ENCODE results near the gene PADI2.
A peak's percentile ranks its signal among the peaks of the same experiment; 100 is the strongest.

The PADI2 gene

DNA sequence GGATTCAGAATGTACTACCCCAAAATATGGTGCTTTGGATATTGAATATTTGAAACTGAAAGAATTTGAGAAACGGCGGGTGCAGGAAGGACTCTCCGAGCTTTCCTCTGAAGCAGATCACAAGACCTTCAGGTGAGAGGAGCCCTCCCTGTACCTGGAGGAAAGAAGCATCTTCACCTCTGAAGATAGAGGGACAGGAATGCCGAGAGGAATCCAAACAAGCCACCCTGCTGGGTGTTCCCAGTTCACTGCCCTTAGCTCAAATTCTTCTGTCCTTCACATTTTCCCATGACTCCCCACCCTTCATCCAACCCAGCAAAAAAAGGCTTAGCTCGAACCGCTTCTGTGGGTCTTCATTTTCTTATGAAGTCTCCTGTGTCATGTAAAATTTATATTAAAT is 18.2 kb upstream of the PADI2 start:
- no peak for DNase-seq

DNA sequence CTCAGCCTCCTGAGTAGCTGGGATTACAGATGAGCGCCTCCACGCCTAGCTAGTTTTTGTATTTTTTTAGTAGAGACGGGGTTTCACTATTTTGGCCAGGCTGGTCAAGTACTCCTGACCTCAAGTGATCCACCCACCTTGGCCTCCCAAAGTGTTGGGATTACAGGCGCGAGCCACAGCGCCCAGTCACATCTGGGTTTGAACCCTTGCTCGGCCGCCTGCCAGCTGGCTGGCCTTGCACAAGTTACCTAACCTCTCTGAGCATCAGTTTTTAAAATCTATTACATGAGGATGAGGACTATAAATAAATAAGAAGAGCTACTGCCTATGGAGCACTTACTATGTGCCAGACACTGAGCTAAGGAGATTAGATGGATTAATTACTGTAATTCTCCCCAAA is 17.7 kb upstream of the PADI2 start:
- DNase-seq = no peak

DNA sequence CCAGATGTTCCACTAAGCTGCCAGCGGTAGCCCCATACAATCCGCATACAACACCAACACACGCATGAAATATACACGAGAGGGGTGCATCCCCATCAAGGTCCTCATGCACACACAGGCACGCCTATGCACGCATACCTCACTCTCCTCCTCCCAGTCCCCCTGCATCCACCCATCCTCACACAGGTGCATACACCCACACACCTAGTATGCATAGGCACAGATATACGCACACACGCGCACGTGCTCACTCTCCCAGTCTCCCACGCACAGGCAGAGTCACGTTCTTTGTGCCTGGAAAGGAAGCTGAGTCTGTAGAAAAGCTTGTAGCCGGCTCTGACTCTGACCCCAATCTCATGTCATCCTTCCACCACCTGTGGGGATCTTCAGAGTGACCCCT is 16.9 kb upstream of the PADI2 start:
- DNase-seq = no peak

DNA sequence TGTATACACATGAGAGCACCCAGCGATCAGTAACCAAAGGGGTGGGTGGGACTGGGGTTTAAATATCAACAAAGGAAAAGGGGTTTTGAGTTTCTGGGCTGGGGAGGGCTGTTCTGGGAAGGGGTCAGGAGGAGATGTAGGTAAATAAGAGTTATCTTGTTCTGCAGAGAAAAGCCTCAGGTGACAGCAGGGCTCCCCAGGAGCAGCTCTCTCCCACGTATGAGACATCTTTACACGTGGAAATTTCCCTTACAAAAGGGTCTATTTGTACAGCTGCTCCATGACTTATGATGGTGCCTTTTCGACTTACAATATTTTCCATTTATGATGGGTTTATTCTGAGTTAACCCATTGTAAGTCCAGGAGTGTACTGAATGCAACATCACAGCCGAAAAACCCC is 16.3 kb upstream of the PADI2 start:
- no peak for DNase-seq

DNA sequence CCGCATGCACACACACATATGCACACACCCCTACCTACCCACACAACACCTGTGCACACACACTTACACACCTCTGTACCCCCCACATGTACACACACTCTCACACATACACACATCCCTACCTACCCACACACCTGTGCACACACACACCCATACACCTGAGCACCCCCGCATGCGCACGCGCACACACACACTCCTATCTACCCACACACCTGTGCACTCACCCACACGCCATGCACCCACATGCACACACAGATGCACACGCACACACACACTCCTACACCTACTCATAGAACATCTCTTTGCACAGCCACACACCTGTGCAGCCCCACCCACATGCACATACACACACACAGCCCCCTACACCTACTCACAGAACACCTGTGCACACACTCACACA is 15.5 kb upstream of the PADI2 start:
- no peak for DNase-seq

DNA sequence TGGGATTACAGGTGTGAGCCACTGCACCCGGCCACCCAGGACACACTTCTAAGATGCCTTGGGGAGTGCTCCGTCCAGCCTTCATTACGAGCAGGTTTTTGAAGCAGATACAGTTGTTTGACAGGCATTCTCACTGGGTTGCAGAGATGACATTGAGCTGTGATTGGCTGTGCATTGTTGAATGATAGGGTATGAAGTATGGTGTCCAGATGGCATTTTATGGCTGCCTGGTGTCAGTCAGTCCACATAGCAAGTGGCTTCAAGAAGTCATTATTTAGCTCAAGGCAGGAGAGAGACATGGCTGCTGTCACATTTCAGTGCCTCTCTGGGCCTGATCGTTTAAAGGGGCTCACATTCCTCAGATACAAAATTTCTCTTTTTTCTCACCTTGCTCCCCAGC is 14.8 kb upstream of the PADI2 start:
- no peak for DNase-seq

DNA sequence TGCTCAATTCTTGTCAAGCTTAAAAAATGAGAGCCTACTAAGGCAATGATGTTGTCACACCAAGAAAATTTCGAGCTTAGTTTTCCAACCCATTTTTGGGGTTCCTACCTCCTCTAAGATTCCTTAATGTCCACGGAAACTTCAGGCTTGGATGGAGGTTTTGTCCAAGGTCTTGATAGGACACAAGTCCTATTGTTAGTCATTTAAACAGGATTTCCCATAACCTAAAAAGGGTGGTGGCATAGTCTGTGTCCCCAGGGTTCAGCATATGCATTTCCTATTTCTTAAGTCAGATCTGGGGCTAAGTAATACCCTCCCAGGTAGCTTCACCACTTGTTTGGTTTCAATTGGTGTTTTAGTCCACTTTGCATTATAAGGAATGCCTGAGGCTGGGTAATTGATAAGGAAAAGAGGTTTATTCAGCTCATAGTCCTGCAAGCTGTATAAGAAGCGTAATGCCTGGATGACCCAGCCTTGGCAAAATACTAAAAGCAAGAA is 10.9 kb upstream of the PADI2 start:
- DNase-seq = no peak

DNA sequence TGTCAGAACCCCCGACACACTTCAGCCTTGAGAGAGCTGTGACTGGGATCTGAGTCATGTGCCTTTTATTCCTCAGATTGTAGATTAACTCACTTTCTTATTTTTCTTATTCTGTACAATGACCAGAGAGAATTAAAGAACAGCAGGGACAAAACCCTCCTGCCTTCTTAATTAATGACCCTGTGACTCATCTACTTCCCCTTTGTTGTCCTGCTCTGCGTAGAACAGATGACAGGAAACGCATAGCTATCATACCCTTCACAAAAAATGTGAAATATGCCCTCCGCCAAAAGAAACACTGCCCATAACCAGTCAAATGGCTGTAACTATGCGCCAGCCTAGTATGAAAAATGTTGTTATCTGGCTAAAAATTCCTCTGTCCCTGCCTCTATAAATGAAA is 9.1 kb upstream of the PADI2 start:
- peak; percentile 59 for DNase-seq

DNA sequence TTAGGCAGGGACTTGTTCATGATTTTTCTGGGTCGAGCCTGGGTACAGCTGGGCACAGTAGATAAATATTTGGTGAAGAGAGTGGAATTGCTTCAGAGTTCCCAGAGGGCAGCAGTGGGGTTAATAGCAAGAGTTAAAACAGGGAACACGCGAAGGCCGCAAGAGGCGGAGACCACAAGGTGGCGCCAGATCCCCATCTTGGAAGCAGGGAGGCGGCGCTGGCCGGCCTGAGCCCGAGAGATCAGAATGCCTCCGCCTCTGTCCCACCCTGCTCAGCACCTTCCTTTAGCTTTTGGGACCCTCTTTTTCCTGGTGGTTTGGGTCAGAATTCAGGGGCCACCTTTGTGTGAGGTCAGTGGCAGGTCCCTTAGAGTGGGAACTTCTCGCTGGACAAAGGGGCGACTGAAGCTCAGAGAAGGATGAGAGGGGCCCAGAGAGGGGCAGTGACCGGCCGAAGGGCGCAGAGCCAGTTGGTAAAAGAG is 6.5 kb upstream of the PADI2 start:
- DNase-seq = peak; percentile 63

DNA sequence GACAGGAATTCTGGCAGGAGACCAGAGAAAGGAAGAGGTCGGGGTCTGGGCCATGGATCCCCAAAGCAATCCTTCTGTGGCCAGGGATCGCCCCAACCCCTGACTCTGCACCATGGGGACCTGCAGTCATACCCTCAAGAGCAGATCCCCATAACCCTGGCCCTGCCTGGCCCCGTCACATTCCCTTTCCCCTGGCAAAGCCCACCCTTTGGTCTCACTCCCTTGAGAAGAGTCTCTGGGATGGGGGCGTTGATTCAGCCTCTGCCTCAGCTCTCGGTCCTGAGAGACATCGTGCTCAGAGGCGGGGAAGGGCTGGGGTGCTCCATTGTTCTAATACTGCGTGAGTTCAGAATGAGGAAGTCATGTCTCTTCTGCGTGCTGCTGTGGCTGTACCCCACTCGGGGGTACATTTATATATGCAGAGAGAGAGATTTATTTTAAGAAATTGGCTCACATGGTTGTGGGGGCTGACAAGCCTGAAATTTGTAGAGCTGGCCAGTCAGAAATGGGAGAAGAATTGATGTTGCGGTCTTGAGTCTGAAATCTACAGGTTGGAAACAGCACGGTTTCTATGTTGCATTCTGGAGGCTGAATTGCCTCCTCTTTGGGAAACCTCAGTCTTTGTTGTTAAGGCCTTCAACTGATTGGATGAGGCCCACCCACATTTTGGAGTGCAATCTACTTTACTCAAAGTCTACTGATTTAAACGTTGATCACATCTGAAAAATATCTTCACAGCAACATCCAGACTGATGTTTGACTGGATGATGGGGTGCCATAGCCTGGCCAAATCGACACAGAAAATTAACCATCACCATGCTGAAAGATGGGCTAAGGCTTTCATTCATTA is 4.2 kb upstream of the PADI2 start:
- DNase-seq = no peak

DNA sequence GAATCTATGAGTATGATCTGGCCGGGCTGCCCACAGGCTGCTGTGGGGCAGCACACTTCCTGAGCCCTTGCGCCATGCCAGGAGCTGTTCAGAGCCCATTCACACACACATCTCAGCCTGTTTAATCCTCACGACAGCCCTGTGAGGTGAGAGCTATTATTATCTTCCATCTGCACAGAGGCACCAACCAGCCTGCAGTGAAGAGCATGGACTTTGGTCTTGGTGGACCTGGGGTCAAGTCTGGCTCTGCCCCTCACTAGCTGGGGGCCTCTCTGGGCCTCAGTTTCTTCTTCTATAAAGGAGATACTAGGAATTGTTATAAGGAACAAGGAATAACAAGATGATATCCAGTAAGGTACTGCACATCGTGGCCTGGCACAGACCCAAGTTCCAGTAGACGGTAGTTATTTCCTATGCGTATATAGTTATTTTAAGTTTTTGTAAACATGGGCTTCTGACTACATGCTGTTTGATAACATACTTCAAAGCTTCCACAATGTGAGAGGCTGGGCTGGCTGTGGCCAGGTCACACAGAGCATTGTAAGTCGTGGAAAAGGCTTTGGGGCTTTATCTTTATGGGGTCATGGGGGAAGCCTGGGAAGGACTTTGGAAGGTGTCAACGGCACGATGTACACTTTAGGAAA is 3.4 kb upstream of the PADI2 start:
- DNase-seq = peak; percentile 13

DNA sequence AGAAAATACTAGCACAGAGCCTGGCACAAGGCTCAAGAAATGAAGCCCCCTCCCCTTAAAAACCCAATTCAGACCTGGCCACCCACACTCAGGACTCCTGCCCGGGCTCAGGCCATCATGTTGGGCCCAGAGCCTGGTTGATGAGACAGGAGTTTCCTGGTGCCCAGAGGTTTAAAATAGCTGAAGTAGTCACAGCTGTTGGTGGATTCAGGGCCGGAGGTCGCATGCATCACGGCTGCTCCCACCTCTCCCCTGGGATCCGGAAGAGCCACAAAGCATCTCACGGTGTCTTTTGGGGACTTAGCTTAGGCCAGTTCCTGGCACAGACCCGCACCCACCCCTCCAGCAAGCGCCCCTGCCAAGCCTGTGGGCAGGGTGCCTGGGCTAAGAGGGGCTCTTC is 2.6 kb upstream of the PADI2 start:
- DNase-seq = no peak

DNA sequence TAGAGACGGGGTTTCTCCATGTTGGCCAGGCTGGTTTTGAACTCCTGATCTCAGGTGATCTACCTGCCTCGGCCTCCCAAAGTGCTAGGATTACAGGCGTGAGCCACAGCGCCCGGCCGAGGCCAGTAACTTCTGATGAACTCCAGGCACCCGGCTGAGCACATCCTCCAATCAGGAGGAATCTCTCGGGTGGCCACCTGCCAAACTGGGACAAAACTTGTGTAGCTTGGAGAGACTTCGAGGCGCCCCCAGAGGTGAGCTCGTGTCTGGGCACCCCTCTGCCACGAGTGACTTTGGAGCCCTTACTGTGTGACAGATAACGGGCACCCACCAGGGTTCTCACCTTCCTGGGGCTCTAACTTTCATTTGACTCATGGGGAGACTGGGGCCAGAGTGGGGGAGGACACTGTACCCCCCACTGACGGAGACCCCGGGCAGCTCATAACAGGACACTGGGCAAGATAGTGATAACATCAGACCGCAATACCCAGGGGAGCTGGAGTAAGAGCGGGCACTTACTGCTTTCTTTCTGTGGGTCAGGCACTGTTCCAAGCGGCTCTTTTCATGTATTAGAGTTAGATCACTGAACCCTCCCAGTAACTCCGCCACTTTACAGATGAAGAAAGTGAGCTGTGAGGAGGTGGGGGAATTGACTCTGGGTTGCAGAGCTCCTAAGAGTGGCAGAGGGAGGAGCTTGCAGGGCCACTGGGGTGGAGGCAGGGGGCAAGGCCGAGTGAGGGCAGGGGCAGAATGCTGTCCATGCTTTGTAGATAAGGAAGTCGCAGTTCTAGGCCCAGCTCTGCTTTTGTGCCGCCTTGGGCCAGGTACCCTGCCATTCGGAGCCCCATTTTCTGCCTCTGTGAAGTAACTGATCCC is 1.9 kb upstream of the PADI2 start:
- DNase-seq = no peak

DNA sequence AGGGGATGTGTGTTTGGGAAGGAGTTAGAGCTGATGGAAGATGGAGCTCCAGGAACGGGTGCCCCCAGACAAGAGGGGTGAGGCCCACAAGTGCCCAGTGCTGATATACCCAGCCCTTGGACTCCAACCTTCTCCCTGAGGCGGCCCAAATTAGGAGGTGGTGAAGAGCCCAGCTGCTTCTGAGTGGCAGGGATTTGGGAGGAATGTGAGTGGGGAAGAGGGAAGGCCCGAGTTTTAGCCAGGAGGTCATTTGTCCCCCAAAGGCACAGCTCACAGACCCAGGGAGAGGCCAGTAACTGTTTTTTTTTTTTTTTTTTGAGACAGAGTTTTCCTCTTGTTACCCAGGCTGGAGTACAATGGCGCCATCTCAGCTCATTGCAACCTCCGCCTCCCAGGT is 1.2 kb upstream of the PADI2 start:
- no peak for DNase-seq

DNA sequence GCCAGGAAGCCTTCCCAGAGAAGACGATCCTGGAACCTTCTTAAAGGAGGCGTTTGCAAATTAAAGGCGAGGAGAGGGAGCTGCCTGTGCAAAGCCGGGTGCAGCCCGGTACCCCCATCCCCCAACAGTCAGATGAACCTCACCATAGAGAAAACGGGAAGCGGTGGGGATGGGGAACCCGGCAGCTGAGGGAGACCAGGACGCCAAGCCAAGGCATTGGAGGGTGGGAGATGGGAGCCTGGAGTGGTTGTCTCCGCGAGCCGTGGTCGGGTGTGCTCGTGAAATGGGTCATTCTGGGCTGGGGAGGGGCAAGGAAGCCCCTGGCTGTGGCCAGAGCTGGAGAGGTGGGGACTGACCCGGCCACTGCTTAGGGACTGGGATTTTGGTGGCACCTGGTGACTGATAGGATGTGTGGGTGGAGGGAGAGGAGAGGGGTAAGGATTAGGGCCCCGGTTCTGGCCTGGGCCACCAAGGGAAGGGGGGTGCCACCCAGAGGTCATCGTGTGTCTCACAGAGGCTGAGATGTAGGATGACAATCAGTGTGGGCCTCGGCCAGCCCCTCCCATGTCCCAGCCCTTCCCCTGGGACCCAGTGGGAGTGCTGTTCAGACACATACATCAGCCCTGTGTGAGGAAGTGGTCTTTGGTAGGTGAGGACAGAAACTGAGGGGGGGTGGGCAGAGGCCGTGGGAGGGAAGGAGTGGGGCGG is 676 bp upstream of the PADI2 start:
- DNase-seq = no peak

DNA sequence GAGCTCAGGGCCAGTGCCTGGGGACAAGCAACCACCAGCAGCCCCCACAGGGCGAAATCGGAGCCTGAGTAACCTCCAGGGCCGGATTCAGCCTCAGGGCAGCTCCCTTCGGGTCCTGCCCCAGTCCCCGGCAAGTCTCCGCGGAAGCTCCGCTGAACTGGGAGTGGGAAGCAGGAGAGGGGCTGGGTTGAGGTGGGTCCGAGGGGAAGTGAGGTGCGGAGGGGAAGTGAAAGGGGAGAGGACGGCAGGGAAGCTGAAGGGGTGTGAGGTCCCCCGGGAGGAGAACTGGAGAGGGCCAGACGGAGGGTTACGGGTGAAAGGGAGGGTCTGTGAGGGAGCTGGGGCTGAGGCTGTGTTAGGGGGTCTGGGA is 560 bp downstream of the PADI2 start:
- no peak for DNase-seq

DNA sequence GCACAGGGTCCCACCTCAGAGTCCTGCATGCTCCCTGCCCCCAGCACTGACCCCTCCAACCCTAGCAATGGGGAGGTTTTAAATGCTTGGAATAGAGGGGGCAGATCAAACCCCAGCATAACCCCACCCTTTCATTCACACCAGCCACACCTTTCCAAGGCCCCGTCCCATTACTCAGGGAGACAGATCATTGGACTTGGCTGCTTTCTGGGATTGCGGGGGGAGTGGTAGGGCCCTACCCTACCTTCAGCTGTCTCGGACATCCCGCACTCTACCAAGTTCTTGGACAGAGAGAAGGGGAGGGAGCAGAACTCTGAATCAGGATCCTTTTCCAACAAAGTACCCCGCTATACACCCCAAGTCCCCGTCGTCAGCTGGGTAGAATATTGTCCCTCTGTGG is 983 bp downstream of the PADI2 start:
- DNase-seq = no peak

DNA sequence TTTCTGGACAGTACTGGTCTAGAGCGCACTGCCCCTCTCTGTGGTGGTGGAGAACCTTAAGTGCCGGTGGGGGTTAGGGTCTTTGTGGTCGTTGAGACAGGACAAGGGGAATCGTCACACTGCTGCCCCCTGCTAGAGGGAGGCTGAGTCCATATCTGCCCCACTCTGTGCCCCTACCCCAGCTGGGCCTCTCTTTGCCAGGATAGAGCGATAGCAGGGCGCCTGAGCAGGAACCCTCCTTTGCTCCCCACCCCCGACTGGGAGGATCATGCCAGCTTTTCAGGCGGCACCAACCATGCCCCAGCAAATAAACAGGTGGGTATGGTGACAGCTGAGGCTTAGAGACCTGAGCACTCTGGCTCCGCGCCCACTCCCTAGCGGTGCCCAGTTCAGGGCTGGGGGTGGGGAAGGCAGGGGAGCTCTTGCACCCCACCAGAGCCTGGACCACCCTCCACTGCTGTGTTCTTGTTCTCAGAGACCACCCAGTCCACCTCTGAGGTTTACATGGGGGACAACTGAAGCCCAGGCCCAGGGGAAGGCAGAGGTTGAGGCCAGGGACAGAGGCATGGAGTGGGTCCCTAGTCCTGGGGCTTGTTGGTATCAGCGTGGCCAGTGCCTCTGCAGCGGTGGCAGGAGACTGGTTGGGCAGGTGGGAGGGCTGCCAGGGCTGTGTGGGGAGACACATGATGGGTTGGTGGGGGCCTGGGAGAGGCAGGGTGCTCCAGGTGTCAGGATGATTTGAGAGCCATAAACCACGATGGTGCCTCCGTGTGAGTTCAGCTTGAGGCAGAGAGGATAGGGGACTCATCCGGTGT is 1.6 kb downstream of the PADI2 start:
- DNase-seq = no peak

DNA sequence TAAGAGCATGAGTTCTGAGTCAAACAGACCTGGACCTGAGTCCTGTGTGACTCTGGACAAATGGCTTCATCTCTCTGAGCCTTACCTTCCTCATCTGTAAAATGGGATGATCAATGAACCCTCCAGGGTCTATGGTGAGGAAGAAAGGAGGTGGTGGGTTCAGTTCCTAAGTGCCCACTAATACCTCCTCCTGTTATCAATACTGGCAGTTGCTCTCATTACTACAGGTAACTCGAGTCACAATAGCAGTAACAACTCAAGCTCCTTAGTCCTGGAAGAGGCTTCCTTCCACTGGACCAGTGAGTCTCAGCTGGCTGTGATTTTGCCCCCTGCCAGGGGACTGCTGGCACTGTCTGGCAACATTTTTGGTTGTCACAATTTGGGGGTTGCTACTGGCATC is 2.6 kb downstream of the PADI2 start:
- DNase-seq = no peak

DNA sequence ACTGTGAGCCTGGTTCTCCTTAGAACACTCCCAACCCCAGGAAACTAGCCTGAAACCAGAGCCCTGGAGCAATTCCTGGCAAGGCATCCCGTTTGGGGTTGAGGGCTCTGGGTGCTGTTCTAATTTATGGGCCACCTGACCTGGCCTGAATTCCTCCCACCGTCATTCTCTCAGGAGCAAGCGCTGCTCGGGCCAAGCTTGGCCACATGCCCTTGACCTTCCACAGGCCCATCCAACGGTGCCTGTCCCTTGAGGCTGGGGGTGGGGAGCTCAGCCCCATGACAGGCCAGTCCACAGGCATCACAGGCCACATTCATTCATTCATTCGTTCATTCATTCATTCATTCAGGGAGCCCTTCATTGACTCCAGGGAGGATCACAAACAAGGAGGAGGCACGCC is 5.3 kb downstream of the PADI2 start:
- DNase-seq = no peak

DNA sequence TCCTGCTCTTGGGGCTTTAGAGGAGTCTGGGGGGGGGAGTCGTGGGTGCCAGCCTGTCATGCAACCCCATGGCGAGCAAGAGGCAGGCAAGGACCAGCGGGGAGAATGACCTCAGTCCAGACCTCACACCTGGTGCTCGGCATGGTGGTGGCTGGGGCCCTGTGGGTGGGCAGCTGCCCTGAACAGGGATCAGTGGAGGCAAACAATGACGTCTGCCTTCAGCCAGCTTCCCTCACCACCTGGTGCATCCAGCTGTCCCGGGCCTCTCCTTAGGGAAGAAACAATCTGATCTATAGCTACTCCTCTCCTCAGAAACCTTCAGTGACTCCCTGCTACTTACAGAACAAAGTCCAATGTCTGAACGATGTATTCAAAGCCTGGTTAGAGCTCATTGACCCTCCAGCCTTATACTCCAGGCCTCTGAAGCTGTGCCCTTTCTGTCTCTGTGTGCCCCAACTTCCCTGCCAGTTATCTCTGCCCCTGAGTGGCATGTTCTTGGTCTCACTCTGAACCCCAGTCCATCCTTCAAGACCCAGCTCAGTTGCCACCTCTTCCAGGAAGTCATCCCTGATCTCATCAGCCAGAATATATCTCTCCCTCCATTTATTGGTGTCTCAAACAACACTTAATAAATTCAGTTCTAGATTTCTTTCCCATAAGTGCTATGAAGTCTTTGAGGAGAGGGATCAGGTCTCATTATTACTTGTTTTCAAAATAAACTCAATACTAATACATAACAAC is 6.6 kb downstream of the PADI2 start:
- DNase-seq = no peak
